Activated CD4-positive, alpha-beta memory T cell treated with anti-CD3 and anti-CD28 coated beads for 36 hours (primary cell): ENCODE measurements around the gene ENTPD8. TPM values are rescaled to one million over a fixed set of nuclear protein-coding genes. Genes with fewer than 3 reads are reported as not detected.

Experiments
- CTCF ChIA-PET: fragments of 350-600 bp; sonication (Branson Sonifier 250); formaldehyde crosslinking; loops from one replicate; lab custom pipeline; 2021; ENCODE audit warnings: antibody characterized with exemption, inconsistent platforms; lab: Charles Lee
- POLR2A ChIA-PET: fragments of 350-600 bp; sonication (Branson Sonifier 250); formaldehyde crosslinking; loops from one replicate; lab custom pipeline; 2021; ENCODE audit warnings: antibody characterized with exemption; lab: Charles Lee
- DNase-seq: peaks from one replicate; pipeline ENCODE4 v3.0.0-alpha.2; 2020
- H3K27ac Mint-ChIP-seq: one replicate; pipeline ENCODE4 v1.8.0; 2021; ENCODE audit warnings: mixed read lengths
- H3K27me3 Mint-ChIP-seq: one replicate; pipeline ENCODE4 v1.8.0; 2021; ENCODE audit warnings: mixed read lengths
- H3K36me3 Mint-ChIP-seq: one replicate; pipeline ENCODE4 v1.8.0; 2021; ENCODE audit warnings: mixed read lengths
- H3K4me1 Mint-ChIP-seq: one replicate; pipeline ENCODE4 v1.8.0; 2021; ENCODE audit warnings: low read depth, mixed read lengths
- H3K4me3 Mint-ChIP-seq: one replicate; pipeline ENCODE4 v1.8.0; 2021; ENCODE audit warnings: mild to moderate bottlenecking, mixed read lengths
- H3K9me3 Mint-ChIP-seq: one replicate; pipeline ENCODE4 v1.8.0; 2021; ENCODE audit warnings: mixed read lengths
- intact Hi-C: fragments of 100-400 bp; cut with micrococcal nuclease; formaldehyde crosslinking; loops from one replicate; pipeline ENCODE4 v1.15.1; 2023
- total RNA-seq, 2 experiments: library from RNA; stranded (reverse); gene quantifications; one replicate each; pipeline ENCODE4 v1.2.3, GENCODE V29; 2021

ENTPD8 gene
- total RNA-seq, 2 experiments from 2014 or later, result not detected

- H3K27me3 Mint-ChIP-seq, result peaks cover 9% of the 10 kb centered on the region
- intact Hi-C loops, result no loop called here
- no peak overlapping the region for H3K4me3 Mint-ChIP-seq
- DNase-seq, result no peak
- peaks cover 1% of the 10 kb centered on the region for H3K36me3 Mint-ChIP-seq
- H3K4me1 Mint-ChIP-seq, result peaks cover 2% of the 10 kb centered on the region
- no peak overlapping the region for H3K27ac Mint-ChIP-seq
- ChIA-PET POLR2A (no interaction called here), CTCF (no interaction called here)
- H3K9me3 Mint-ChIP-seq, result no peaks in the 10 kb centered on the region
Observed at GRCh38 chr9:137436761-137437600, 4.2 kb downstream of the ENTPD8 start.

- Mint-ChIP-seq H3K27ac (no peak overlapping the region), H3K4me1 (no peaks in the 10 kb centered on the region), H3K4me3 (no peak overlapping the region), H3K9me3 (no peaks in the 10 kb centered on the region), H3K27me3 (peaks cover 7% of the 10 kb centered on the region), H3K36me3 (no peaks in the 10 kb centered on the region)
- ChIA-PET CTCF (no interaction called here), POLR2A (no interaction called here)
- intact Hi-C loops, result no loop called here
- no peak for DNase-seq
Observed at GRCh38 chr9:137435980-137436760, 5.0 kb downstream of the ENTPD8 start.

GRCh38 chr9:137435381-137435891, 5.7 kb downstream of the ENTPD8 start:
- Mint-ChIP-seq H3K9me3 (no peaks in the 10 kb centered on the region), H3K27me3 (peaks cover 7% of the 10 kb centered on the region), H3K36me3 (no peaks in the 10 kb centered on the region), H3K27ac (no peak overlapping the region), H3K4me1 (no peaks in the 10 kb centered on the region), H3K4me3 (no peak overlapping the region)
- no peak for DNase-seq
- ChIA-PET POLR2A (no interaction called here), CTCF (no interaction called here)
- intact Hi-C loops, result no loop called here

GRCh38 chr9:137434498-137435380, 6.4 kb downstream of the ENTPD8 start:
- no peaks in the 10 kb centered on the region for H3K4me1 Mint-ChIP-seq
- CTCF ChIA-PET, result no interaction called here
- intact Hi-C loops, result no loop called here
- H3K4me3 Mint-ChIP-seq, result no peak overlapping the region
- H3K9me3 Mint-ChIP-seq, result no peaks in the 10 kb centered on the region
- H3K27ac Mint-ChIP-seq, result no peak overlapping the region
- POLR2A ChIA-PET, result interaction anchor here (0.6 kb wide), 1 partner anchor 11 kb away, joined by 3 read pairs; the partner anchor contains the start of genes EXD3 and NOXA1
- peaks cover 7% of the 10 kb centered on the region for H3K27me3 Mint-ChIP-seq
- DNase-seq, result no peak
- no peaks in the 10 kb centered on the region for H3K36me3 Mint-ChIP-seq

- H3K9me3 Mint-ChIP-seq, result no peaks in the 10 kb centered on the region
- intact Hi-C loops, result no loop called here
- ChIA-PET CTCF (interaction anchor here (1.5 kb wide), 1 partner anchor 11 kb away, joined by 5 read pairs; the partner anchor contains the start of genes EXD3 and NOXA1), POLR2A (no interaction called here)
- H3K4me3 Mint-ChIP-seq, result no peak overlapping the region
- no peaks in the 10 kb centered on the region for H3K4me1 Mint-ChIP-seq
- no peak for DNase-seq
- H3K27me3 Mint-ChIP-seq, result peaks cover 3% of the 10 kb centered on the region
- no peak overlapping the region for H3K27ac Mint-ChIP-seq
- H3K36me3 Mint-ChIP-seq, result no peaks in the 10 kb centered on the region
Observed at GRCh38 chr9:137433916-137434431, 7.2 kb downstream of the ENTPD8 start.

- Mint-ChIP-seq H3K4me1 (no peaks in the 10 kb centered on the region), H3K27me3 (peaks cover 3% of the 10 kb centered on the region), H3K4me3 (no peak overlapping the region), H3K27ac (no peak overlapping the region), H3K36me3 (no peaks in the 10 kb centered on the region), H3K9me3 (no peaks in the 10 kb centered on the region)
- DNase-seq, result no peak
- ChIA-PET POLR2A (no interaction called here), CTCF (interaction anchor here (1.5 kb wide), 1 partner anchor 10 kb away, joined by 5 read pairs; the partner anchor contains the start of genes EXD3 and NOXA1)
- intact Hi-C loops, result no loop called here
Observed at GRCh38 chr9:137433349-137433915, 7.7 kb downstream of the ENTPD8 start.

GRCh38 chr9:137432687-137433348, 8.3 kb downstream of the ENTPD8 start:
- Mint-ChIP-seq H3K4me1 (no peaks in the 10 kb centered on the region), H3K4me3 (no peak overlapping the region), H3K36me3 (no peaks in the 10 kb centered on the region), H3K9me3 (no peaks in the 10 kb centered on the region), H3K27ac (no peak overlapping the region), H3K27me3 (peaks cover 1% of the 10 kb centered on the region)
- POLR2A ChIA-PET, result no interaction called here
- DNase-seq, result no peak
- intact Hi-C loops, result no loop called here
- CTCF ChIA-PET, result interaction anchor here (1.5 kb wide), 1 partner anchor 10 kb away, joined by 5 read pairs; the partner anchor contains the start of genes EXD3 and NOXA1

- Mint-ChIP-seq H3K27ac (no peak overlapping the region), H3K27me3 (no peaks in the 10 kb centered on the region), H3K36me3 (no peaks in the 10 kb centered on the region), H3K4me3 (no peak overlapping the region), H3K4me1 (no peaks in the 10 kb centered on the region), H3K9me3 (no peaks in the 10 kb centered on the region)
- no peak for DNase-seq
- ChIA-PET CTCF (no interaction called here), POLR2A (no interaction called here)
- intact Hi-C loops, result no loop called here
Observed at GRCh38 chr9:137431416-137431931, 9.7 kb downstream of the ENTPD8 start.

- no peaks in the 10 kb centered on the region for H3K27me3 Mint-ChIP-seq
- intact Hi-C loops, result no loop called here
- no peak overlapping the region for H3K27ac Mint-ChIP-seq
- ChIA-PET POLR2A (no interaction called here), CTCF (no interaction called here)
- no peaks in the 10 kb centered on the region for H3K4me1 Mint-ChIP-seq
- H3K36me3 Mint-ChIP-seq, result no peaks in the 10 kb centered on the region
- no peak for DNase-seq
- H3K4me3 Mint-ChIP-seq, result no peak overlapping the region
- H3K9me3 Mint-ChIP-seq, result no peaks in the 10 kb centered on the region
Observed at GRCh38 chr9:137430723-137431415, 10.3 kb downstream of the ENTPD8 start.

- Mint-ChIP-seq H3K4me3 (no peak overlapping the region), H3K4me1 (no peaks in the 10 kb centered on the region), H3K9me3 (no peaks in the 10 kb centered on the region), H3K27ac (no peak overlapping the region), H3K36me3 (no peaks in the 10 kb centered on the region), H3K27me3 (no peaks in the 10 kb centered on the region)
- ChIA-PET POLR2A (no interaction called here), CTCF (no interaction called here)
- no peak for DNase-seq
- intact Hi-C loops, result no loop called here
Observed at GRCh38 chr9:137429974-137430722, 11.0 kb downstream of the ENTPD8 start.
